Measurements from ENCODE around the gene ZEB2. TPM values are rescaled to one million over a fixed set of nuclear protein-coding genes. Genes with fewer than 3 reads are reported as not detected.

ZEB2 gene
- total RNA-seq, 1 donor from 2014 or later: 121 TPM

GRCh38 chr2:144545787-144546186 is 25.9 kb upstream of the ZEB2 start:
- Mint-ChIP-seq H3K27ac (ENCODE audit: unreplicated experiment) (no peak overlapping the region), H3K36me3 (ENCODE audit: unreplicated experiment) (no peaks in the 10 kb centered on the region), H3K4me3 (ENCODE audit: unreplicated experiment) (no peak overlapping the region), H3K4me1 (ENCODE audit: low read depth, unreplicated experiment) (no peaks in the 10 kb centered on the region), H3K9me3 (ENCODE audit: unreplicated experiment) (no peaks in the 10 kb centered on the region), H3K27me3 (ENCODE audit: unreplicated experiment) (no peaks in the 10 kb centered on the region)
- no peak for TF ChIP-seq CTCF (IDR thresholded peaks at IDR 0.05; ENCODE audit: partially characterized antibody, unreplicated experiment)
- DNase-seq: no peak

- H3K27ac Mint-ChIP-seq (ENCODE audit: unreplicated experiment): no peak overlapping the region
- H3K4me1 Mint-ChIP-seq (ENCODE audit: low read depth, unreplicated experiment): no peaks in the 10 kb centered on the region
- TF ChIP-seq CTCF (IDR thresholded peaks at IDR 0.05; ENCODE audit: partially characterized antibody, unreplicated experiment): no peak
- H3K36me3 Mint-ChIP-seq (ENCODE audit: unreplicated experiment): no peaks in the 10 kb centered on the region
- H3K27me3 Mint-ChIP-seq (ENCODE audit: unreplicated experiment): no peaks in the 10 kb centered on the region
- H3K9me3 Mint-ChIP-seq (ENCODE audit: unreplicated experiment): no peaks in the 10 kb centered on the region
- no peak overlapping the region for H3K4me3 Mint-ChIP-seq (ENCODE audit: unreplicated experiment)
- no peak for DNase-seq
Observed at GRCh38 chr2:144544053-144544452, 24.1 kb upstream of the ZEB2 start.

GRCh38 chr2:144541396-144541795 is 21.5 kb upstream of the ZEB2 start:
- H3K4me1 Mint-ChIP-seq (ENCODE audit: low read depth, unreplicated experiment): no peaks in the 10 kb centered on the region
- H3K27ac Mint-ChIP-seq (ENCODE audit: unreplicated experiment): no peak overlapping the region
- no peak for DNase-seq
- H3K4me3 Mint-ChIP-seq (ENCODE audit: unreplicated experiment): no peak overlapping the region
- no peak for TF ChIP-seq CTCF (IDR thresholded peaks at IDR 0.05; ENCODE audit: partially characterized antibody, unreplicated experiment)
- H3K9me3 Mint-ChIP-seq (ENCODE audit: unreplicated experiment): peaks cover 1% of the 10 kb centered on the region
- H3K27me3 Mint-ChIP-seq (ENCODE audit: unreplicated experiment): no peaks in the 10 kb centered on the region
- H3K36me3 Mint-ChIP-seq (ENCODE audit: unreplicated experiment): no peaks in the 10 kb centered on the region

GRCh38 chr2:144539289-144539782 is 19.4 kb upstream of the ZEB2 start:
- no peak for TF ChIP-seq CTCF (IDR thresholded peaks at IDR 0.05; ENCODE audit: partially characterized antibody, unreplicated experiment)
- no peak for DNase-seq
- no peaks in the 10 kb centered on the region for H3K36me3 Mint-ChIP-seq (ENCODE audit: unreplicated experiment)
- H3K27ac Mint-ChIP-seq (ENCODE audit: unreplicated experiment): no peak overlapping the region
- no peak overlapping the region for H3K4me3 Mint-ChIP-seq (ENCODE audit: unreplicated experiment)
- H3K27me3 Mint-ChIP-seq (ENCODE audit: unreplicated experiment): no peaks in the 10 kb centered on the region
- H3K9me3 Mint-ChIP-seq (ENCODE audit: unreplicated experiment): peaks cover 1% of the 10 kb centered on the region
- H3K4me1 Mint-ChIP-seq (ENCODE audit: low read depth, unreplicated experiment): no peaks in the 10 kb centered on the region

GRCh38 chr2:144535300-144535699 is 15.4 kb upstream of the ZEB2 start:
- H3K4me1 Mint-ChIP-seq (ENCODE audit: low read depth, unreplicated experiment): no peaks in the 10 kb centered on the region
- no peak for DNase-seq
- peaks cover 1% of the 10 kb centered on the region for H3K9me3 Mint-ChIP-seq (ENCODE audit: unreplicated experiment)
- H3K36me3 Mint-ChIP-seq (ENCODE audit: unreplicated experiment): peaks cover 9% of the 10 kb centered on the region
- H3K27ac Mint-ChIP-seq (ENCODE audit: unreplicated experiment): no peak overlapping the region
- no peak for TF ChIP-seq CTCF (IDR thresholded peaks at IDR 0.05; ENCODE audit: partially characterized antibody, unreplicated experiment)
- peaks cover 2% of the 10 kb centered on the region for H3K27me3 Mint-ChIP-seq (ENCODE audit: unreplicated experiment)
- H3K4me3 Mint-ChIP-seq (ENCODE audit: unreplicated experiment): no peak overlapping the region
